ENCODE data around the gene XRCC3. TPM values are rescaled to one million over a fixed set of nuclear protein-coding genes. Genes with fewer than 3 reads are reported as not detected.

XRCC3 gene
- total RNA-seq, 1 experiment from 2014 or later = 46.7 TPM

DNA sequence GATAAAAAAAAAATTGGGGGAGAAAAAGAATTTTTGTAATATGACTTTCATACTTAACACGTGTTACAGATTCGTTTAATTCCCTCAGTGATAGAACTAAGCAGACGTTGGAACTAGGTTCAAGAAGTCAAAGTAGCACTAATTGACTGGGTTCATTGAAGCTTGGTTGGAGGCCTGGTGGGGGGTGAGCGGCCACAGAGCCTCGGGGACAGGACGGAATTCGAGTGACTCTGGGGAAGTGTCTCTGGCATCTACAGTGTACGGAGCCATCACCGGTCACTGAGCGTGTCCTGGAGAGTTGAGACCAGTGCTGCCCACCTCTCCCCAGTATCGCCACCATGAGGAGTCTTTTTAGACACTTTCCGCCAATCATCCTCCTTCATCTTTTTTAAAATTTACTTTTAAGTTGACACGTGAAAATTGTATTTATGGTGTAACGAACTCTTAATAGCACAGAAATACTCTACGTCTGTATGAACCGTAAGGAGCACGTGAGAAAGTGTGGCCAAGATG lies 1.7 kb upstream of the XRCC3 start:
- POLR2A ChIA-PET = interaction anchor here (1.3 kb wide), 1 partner anchor 29 kb away, joined by 3 read pairs; no protein-coding TSS in a partner anchor
- H3K27ac Mint-ChIP-seq = 0 out of 2 replicates have a peak overlapping the region, but pooled peaks have one; percentile 53
- CTCF ChIA-PET = no interaction called here
- H3K9me3 Mint-ChIP-seq = no peaks in the 10 kb centered on the region
- ATAC-seq (no peak), DNase-seq (ENCODE audit: low spot score) (no peak)
- H3K36me3 Mint-ChIP-seq = no peaks in the 10 kb centered on the region
- peak overlapping the region; percentile 78 for H3K4me3 Mint-ChIP-seq
- TF ChIP-seq, protein P1, sequence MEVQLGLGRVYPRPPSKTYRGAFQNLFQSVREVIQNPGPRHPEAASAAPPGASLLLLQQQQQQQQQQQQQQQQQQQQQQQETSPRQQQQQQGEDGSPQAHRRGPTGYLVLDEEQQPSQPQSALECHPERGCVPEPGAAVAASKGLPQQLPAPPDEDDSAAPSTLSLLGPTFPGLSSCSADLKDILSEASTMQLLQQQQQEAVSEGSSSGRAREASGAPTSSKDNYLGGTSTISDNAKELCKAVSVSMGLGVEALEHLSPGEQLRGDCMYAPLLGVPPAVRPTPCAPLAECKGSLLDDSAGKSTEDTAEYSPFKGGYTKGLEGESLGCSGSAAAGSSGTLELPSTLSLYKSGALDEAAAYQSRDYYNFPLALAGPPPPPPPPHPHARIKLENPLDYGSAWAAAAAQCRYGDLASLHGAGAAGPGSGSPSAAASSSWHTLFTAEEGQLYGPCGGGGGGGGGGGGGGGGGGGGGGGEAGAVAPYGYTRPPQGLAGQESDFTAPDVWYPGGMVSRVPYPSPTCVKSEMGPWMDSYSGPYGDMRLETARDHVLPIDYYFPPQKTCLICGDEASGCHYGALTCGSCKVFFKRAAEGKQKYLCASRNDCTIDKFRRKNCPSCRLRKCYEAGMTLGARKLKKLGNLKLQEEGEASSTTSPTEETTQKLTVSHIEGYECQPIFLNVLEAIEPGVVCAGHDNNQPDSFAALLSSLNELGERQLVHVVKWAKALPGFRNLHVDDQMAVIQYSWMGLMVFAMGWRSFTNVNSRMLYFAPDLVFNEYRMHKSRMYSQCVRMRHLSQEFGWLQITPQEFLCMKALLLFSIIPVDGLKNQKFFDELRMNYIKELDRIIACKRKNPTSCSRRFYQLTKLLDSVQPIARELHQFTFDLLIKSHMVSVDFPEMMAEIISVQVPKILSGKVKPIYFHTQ (CRISPR knock-in tag; IDR thresholded peaks at IDR 0.05) = no peak
- TF ChIP-seq, protein P2, sequence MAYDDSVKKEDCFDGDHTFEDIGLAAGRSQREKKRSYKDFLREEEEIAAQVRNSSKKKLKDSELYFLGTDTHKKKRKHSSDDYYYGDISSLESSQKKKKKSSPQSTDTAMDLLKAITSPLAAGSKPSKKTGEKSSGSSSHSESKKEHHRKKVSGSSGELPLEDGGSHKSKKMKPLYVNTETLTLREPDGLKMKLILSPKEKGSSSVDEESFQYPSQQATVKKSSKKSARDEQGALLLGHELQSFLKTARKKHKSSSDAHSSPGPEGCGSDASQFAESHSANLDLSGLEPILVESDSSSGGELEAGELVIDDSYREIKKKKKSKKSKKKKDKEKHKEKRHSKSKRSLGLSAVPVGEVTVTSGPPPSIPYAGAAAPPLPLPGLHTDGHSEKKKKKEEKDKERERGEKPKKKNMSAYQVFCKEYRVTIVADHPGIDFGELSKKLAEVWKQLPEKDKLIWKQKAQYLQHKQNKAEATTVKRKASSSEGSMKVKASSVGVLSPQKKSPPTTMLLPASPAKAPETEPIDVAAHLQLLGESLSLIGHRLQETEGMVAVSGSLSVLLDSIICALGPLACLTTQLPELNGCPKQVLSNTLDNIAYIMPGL (CRISPR knock-in tag; IDR thresholded peaks at IDR 0.05) = no peak
- TF ChIP-seq, protein P3, sequence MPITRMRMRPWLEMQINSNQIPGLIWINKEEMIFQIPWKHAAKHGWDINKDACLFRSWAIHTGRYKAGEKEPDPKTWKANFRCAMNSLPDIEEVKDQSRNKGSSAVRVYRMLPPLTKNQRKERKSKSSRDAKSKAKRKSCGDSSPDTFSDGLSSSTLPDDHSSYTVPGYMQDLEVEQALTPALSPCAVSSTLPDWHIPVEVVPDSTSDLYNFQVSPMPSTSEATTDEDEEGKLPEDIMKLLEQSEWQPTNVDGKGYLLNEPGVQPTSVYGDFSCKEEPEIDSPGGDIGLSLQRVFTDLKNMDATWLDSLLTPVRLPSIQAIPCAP (CRISPR knock-in tag; IDR thresholded peaks at IDR 0.05) = no peak
- TF ChIP-seq, protein P4, sequence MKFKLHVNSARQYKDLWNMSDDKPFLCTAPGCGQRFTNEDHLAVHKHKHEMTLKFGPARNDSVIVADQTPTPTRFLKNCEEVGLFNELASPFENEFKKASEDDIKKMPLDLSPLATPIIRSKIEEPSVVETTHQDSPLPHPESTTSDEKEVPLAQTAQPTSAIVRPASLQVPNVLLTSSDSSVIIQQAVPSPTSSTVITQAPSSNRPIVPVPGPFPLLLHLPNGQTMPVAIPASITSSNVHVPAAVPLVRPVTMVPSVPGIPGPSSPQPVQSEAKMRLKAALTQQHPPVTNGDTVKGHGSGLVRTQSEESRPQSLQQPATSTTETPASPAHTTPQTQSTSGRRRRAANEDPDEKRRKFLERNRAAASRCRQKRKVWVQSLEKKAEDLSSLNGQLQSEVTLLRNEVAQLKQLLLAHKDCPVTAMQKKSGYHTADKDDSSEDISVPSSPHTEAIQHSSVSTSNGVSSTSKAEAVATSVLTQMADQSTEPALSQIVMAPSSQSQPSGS (CRISPR knock-in tag; IDR thresholded peaks at IDR 0.05; ENCODE audit: borderline replicate concordance, low read depth) = no peak
- TF ChIP-seq, protein P5, sequence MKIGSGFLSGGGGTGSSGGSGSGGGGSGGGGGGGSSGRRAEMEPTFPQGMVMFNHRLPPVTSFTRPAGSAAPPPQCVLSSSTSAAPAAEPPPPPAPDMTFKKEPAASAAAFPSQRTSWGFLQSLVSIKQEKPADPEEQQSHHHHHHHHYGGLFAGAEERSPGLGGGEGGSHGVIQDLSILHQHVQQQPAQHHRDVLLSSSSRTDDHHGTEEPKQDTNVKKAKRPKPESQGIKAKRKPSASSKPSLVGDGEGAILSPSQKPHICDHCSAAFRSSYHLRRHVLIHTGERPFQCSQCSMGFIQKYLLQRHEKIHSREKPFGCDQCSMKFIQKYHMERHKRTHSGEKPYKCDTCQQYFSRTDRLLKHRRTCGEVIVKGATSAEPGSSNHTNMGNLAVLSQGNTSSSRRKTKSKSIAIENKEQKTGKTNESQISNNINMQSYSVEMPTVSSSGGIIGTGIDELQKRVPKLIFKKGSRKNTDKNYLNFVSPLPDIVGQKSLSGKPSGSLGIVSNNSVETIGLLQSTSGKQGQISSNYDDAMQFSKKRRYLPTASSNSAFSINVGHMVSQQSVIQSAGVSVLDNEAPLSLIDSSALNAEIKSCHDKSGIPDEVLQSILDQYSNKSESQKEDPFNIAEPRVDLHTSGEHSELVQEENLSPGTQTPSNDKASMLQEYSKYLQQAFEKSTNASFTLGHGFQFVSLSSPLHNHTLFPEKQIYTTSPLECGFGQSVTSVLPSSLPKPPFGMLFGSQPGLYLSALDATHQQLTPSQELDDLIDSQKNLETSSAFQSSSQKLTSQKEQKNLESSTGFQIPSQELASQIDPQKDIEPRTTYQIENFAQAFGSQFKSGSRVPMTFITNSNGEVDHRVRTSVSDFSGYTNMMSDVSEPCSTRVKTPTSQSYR (CRISPR knock-in tag; IDR thresholded peaks at IDR 0.05) = no peak
- TF ChIP-seq TEAD4 (CRISPR knock-in tag; IDR thresholded peaks at IDR 0.05) (no peak), CBFB (CRISPR knock-in tag; IDR thresholded peaks at IDR 0.05; ENCODE audit: low read depth) (no peak)
- H3K4me1 Mint-ChIP-seq = peaks cover 31% of the 10 kb centered on the region
- peaks cover 2% of the 10 kb centered on the region; the same call in 1 of the 2 replicates for H3K27me3 Mint-ChIP-seq (ENCODE audit: low read depth)

DNA sequence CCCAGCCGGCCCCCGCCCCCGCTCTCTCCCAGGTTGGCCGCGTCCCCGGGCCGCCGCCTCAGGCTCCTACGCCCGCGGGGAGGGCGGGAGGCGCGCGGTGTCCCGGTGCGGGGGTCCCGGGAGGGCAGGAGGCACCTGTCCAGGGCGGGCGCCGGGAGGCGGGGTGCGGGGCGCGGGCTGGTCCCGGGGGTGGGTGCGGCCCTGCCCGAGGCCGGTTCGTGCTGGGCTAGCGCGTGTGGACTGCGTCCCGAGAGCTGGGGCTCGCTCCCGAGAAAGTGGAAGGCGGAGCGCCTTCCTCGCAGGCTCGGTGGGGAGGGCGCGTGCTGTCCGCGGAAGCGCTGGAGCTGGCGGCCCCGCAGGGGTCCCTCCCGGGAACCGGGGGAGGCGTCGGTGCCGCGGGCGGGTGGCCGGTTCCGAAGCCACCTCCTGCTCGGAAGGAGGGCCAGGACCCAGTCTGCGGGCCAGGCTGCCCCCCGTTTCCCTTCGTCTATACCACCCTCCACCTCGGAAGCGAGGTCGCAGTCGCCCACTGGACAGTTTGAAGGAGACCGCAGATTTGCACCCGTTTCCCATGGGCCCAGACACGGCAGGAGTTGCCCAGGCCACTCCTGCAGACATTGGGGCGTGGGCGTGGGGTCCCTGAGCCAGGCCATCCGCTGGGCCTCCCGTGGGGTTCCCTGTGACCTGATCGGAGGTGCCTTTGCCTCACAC lies 995 bp upstream of the XRCC3 start:
- ChIA-PET CTCF (interaction anchor here (0.5 to 1.6 kb wide), 8 partner anchors 15 to 743 kb away, joined by 3 to 9 read pairs (median 4); partner anchors contain the start of gene BAG5), POLR2A (interaction anchor here (0.6 to 1.3 kb wide), 7 partner anchors 9 to 344 kb away, joined by 3 to 5 read pairs (median 3); no protein-coding TSS in a partner anchor)
- Mint-ChIP-seq H3K27ac (no peak overlapping the region), H3K4me1 (peaks cover 35% of the 10 kb centered on the region), H3K4me3 (peak overlapping the region; percentile 78), H3K9me3 (no peaks in the 10 kb centered on the region), H3K27me3 (ENCODE audit: low read depth) (peaks cover 2% of the 10 kb centered on the region; the same call in 1 of the 2 replicates), H3K36me3 (no peaks in the 10 kb centered on the region)
- ATAC-seq = no peak
- 0 out of 2 replicates have a peak, but pooled peaks have one; percentile 8 for TF ChIP-seq NR3C1 (CRISPR knock-in tag; conservative IDR thresholded peaks at IDR 0.05; ENCODE audit: low read depth)
- no peak for TF ChIP-seq SMAD4 (CRISPR knock-in tag; IDR thresholded peaks at IDR 0.05)
- no peak for TF ChIP-seq HMGA2 (CRISPR knock-in tag; IDR thresholded peaks at IDR 0.05)
- TF ChIP-seq ZNF263 (CRISPR knock-in tag; IDR thresholded peaks at IDR 0.05; ENCODE audit: low read depth) = peak; percentile 22; the same call in 1 of the 2 replicates
- TF ChIP-seq, protein P6, sequence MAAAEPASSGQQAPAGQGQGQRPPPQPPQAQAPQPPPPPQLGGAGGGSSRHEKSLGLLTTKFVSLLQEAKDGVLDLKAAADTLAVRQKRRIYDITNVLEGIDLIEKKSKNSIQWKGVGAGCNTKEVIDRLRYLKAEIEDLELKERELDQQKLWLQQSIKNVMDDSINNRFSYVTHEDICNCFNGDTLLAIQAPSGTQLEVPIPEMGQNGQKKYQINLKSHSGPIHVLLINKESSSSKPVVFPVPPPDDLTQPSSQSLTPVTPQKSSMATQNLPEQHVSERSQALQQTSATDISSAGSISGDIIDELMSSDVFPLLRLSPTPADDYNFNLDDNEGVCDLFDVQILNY (CRISPR knock-in tag; IDR thresholded peaks at IDR 0.05) = peak; percentile 23; the same call in 1 of the 2 replicates
- DNase-seq (ENCODE audit: low spot score) = no peak

Measured in WTC11 (cell line).